Fibroblast of lung (primary cell): ENCODE data around the gene ZNF644.

ENCODE experiments used
- EZH2 ChIP-seq: IDR thresholded peaks from 2 replicates; pipeline ENCODE4 v1.5.1; 2012; ENCODE audit warnings: low read length, control low read depth, mild to moderate bottlenecking; ENCODE audit errors: missing control alignments
- TF ChIP-seq, protein P1 (sequence below), 2 donors: IDR thresholded peaks in 1 of 2; conservative IDR thresholded peaks in 1 of 2; 1 replicate in 1 of 2; 2 replicates in 1 of 2; pipeline ENCODE4 v1.5.1; 2011 to 2012; ENCODE audit warnings: low read length in 2 of 2, control low read depth in 1 of 2, inconsistent platforms in 1 of 2, low read depth in 1 of 2, mild to moderate bottlenecking in 1 of 2

DNA sequence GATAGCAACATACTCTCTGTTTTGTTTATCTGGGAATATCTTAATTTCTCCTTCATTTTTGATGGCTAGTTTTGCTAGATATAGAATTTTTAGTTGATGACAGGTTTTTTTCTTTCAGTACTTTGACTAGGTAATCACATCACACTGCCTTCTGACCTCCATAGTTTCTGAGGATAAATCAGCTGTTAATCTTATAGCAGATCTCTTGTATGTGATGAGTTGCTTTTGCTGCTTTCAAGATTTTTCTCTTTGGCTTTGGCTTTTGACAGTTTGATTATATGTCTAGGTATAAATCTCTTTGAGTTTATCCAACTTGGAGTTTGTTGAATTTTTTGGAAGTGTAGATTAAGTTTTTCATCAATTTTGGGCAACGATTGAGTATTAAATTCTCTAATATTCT is 142.6 kb downstream of the ZNF644 start:
- TF ChIP-seq EZH2: no peak
- TF ChIP-seq, protein P1, sequence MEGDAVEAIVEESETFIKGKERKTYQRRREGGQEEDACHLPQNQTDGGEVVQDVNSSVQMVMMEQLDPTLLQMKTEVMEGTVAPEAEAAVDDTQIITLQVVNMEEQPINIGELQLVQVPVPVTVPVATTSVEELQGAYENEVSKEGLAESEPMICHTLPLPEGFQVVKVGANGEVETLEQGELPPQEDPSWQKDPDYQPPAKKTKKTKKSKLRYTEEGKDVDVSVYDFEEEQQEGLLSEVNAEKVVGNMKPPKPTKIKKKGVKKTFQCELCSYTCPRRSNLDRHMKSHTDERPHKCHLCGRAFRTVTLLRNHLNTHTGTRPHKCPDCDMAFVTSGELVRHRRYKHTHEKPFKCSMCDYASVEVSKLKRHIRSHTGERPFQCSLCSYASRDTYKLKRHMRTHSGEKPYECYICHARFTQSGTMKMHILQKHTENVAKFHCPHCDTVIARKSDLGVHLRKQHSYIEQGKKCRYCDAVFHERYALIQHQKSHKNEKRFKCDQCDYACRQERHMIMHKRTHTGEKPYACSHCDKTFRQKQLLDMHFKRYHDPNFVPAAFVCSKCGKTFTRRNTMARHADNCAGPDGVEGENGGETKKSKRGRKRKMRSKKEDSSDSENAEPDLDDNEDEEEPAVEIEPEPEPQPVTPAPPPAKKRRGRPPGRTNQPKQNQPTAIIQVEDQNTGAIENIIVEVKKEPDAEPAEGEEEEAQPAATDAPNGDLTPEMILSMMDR (conservative IDR thresholded peaks at IDR 0.05 in 1 of 2, IDR thresholded peaks at IDR 0.05 in 1 of 2; ENCODE audit: low read depth in 1 of 2, low read length in 2 of 2): no peak
